Thyroid gland (tissue), 4 donors: ENCODE results near the gene KRTAP4-11. TPM values are rescaled to one million over a fixed set of nuclear protein-coding genes. Genes with fewer than 3 reads are reported as not detected.
"Not testable (repeated sequence)": the region's sequence is repeated elsewhere in the genome, so short reads cannot be mapped to it uniquely, and the experiment has no call there.

Experiments used
- DNase-seq, 2 donors: peaks; one replicate each; pipeline ENCODE4 v3.0.0-alpha.2; 2019
- H3K27ac ChIP-seq, 3 donors: fragments of 200-600 bp; sonication (generic); 1 replicate in 2 of 3; 2 replicates in 1 of 3; pipeline ENCODE4 v1.5.1; 2016 to 2019; ENCODE audit warnings: mild to moderate bottlenecking in 1 of 3, moderate library complexity in 1 of 3
- H3K27me3 ChIP-seq: fragments of 200-600 bp; sonication (generic); one replicate; pipeline ENCODE4 v1.5.1; 2019
- H3K36me3 ChIP-seq, 2 donors: fragments of 200-600 bp; sonication (generic); one replicate each; pipeline ENCODE4 v1.5.1; 2016 to 2019
- H3K4me1 ChIP-seq, 2 donors: fragments of 200-600 bp; sonication (generic); one replicate each; pipeline ENCODE4 v1.5.1; 2017 to 2019
- H3K4me3 ChIP-seq, 3 donors: fragments of 200-600 bp; sonication (generic); replicated peaks in 1 of 3; 1 replicate in 2 of 3; 2 replicates in 1 of 3; pipeline ENCODE4 v1.5.1; 2016; ENCODE audit warnings: mild to moderate bottlenecking in 1 of 3
- H3K9me3 ChIP-seq: fragments of 200-600 bp; sonication (generic); one replicate; pipeline ENCODE4 v1.5.1; 2017
- POLR2A ChIP-seq, 2 donors: fragments of 450-650 bp; IDR thresholded peaks; one replicate each; pipeline ENCODE4 v1.6.1; 2017; ENCODE audit warnings: antibody characterized with exemption in 2 of 2, mild to moderate bottlenecking in 2 of 2, moderate library complexity in 1 of 2
- WGBS, 2 donors: methylation state at CpG; one replicate each; pipeline ENCODE4 v1.1.5; 2017; 5-methylcytosine and 5-hydroxymethylcytosine counted together
- intact Hi-C: fragments of 100-400 bp; cut with DNase I; formaldehyde crosslinking; loops from one replicate; pipeline ENCODE4 v1.15.1; 2023
- total RNA-seq, 4 donors: library from RNA; depleted of rRNA; stranded (reverse); fragments of >200 nt; gene quantifications; one replicate each; pipeline ENCODE4 v1.2.3, GENCODE V29; 2016
- TF ChIP-seq, protein P1 (sequence below), 6 experiments: fragments of 200-600 bp in 3 of 6; fragments of 450-650 bp in 3 of 6; sonication (generic) in 3 of 6; IDR thresholded peaks; one replicate each; pipeline ENCODE4 v1.5.1; 2016 to 2019; ENCODE audit warnings: antibody characterized with exemption in 6 of 6, mild to moderate bottlenecking in 2 of 6, inconsistent platforms in 1 of 6, moderate library complexity in 1 of 6

The KRTAP4-11 gene
- total RNA-seq, 4 donors from 2014 or later: not detected

DNA sequence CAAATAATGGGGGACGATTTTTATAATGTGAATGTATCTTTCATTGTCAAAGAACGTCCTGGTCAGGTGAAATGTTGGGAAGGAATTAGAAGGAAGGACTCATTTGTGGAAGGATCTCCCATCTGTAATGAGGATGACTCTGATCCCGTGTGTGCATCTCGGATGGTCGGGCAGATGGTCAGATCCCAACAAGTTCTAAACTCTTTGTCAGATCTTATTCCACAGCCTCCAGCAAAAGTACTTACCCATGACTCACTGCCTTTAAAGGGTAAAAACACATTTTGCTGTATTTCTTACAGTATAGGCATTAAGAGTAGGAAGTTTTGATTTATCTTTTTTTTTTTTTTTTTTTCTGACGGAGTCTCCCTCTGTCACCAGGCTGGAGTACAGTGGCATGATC lies 19.7 kb downstream of the KRTAP4-11 start:
- Histone ChIP-seq H3K9me3 (no peaks in the 10 kb centered on the region), H3K4me1 (no peaks in the 10 kb centered on the region), H3K4me3 (no peak overlapping the region), H3K27me3 (no peaks in the 10 kb centered on the region), H3K27ac (no peak overlapping the region), H3K36me3 (no peaks in the 10 kb centered on the region)
- no peak for TF ChIP-seq POLR2A (IDR thresholded peaks at IDR 0.05)
- TF ChIP-seq, protein P1, sequence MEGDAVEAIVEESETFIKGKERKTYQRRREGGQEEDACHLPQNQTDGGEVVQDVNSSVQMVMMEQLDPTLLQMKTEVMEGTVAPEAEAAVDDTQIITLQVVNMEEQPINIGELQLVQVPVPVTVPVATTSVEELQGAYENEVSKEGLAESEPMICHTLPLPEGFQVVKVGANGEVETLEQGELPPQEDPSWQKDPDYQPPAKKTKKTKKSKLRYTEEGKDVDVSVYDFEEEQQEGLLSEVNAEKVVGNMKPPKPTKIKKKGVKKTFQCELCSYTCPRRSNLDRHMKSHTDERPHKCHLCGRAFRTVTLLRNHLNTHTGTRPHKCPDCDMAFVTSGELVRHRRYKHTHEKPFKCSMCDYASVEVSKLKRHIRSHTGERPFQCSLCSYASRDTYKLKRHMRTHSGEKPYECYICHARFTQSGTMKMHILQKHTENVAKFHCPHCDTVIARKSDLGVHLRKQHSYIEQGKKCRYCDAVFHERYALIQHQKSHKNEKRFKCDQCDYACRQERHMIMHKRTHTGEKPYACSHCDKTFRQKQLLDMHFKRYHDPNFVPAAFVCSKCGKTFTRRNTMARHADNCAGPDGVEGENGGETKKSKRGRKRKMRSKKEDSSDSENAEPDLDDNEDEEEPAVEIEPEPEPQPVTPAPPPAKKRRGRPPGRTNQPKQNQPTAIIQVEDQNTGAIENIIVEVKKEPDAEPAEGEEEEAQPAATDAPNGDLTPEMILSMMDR (IDR thresholded peaks at IDR 0.05): no peak
- intact Hi-C loops: no loop called here
- no peak for DNase-seq
- 93 to 94% methylated on average over 6 of the region's 6 CpGs for WGBS, 2 donors

DNA sequence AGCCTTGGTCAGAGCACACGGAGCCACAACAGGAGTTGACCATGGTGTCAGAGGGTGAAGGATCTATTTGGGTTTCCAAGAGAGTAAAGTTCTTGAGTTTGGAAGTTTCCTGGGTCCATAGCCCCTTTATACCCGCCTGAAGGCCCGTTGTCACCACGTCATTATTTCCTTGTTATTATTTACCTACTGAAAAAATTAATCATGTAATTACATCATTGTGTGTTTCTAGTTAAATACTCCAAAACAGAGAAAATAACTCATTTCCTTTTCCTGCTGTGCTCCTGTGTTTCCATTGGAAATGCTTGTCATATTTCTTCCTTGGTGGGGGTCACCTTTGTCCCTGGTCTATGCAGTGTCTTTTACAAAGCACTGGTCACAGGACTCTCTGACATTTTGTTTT lies 20.1 kb downstream of the KRTAP4-11 start, which contains the start of gene KRTAP4-8:
KRTAP4-8 (minus strand) TSS at position 101 of the 400 bp plus-strand sequence; CDS start at position 43, 58 bp downstream.
- no peak for TF ChIP-seq POLR2A (IDR thresholded peaks at IDR 0.05)
- TF ChIP-seq, protein P1 (IDR thresholded peaks at IDR 0.05): no peak
- Histone ChIP-seq H3K27me3 (no peaks in the 10 kb centered on the region), H3K4me1 (no peaks in the 10 kb centered on the region), H3K27ac (no peak within 1 kb of the TSS), H3K9me3 (no peaks in the 10 kb centered on the region), H3K4me3 (no peak within 1 kb of the TSS), H3K36me3 (no peaks in the 10 kb centered on the region)
- DNase-seq: no peak
- intact Hi-C loops: no loop called here
- WGBS, 2 donors: 75% methylated on average over 4 of the region's 4 CpGs

DNA sequence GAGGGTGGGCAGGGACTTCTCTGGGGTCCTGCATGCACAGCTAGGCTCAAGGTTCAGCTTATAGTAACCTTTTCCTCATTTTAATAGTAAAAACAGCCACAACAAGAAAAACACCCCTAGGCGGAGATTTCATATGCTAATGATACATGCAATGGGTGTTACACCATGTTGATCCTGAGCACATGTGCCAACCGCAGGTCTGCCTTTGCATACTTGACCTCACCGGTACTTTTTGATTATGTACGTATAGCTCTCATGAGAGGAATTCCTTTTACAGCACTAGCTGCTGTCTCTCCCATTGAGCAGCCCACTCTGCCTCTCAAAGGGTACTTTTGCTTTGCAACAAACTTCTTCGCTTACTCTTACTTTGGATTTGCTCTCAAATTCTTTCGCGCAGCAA lies 22.1 kb downstream of the KRTAP4-11 start:
- Histone ChIP-seq H3K27ac (no peak overlapping the region), H3K36me3 (no peaks in the 10 kb centered on the region), H3K4me1 (no peaks in the 10 kb centered on the region), H3K27me3 (no peaks in the 10 kb centered on the region), H3K4me3 (no peak overlapping the region), H3K9me3 (no peaks in the 10 kb centered on the region)
- intact Hi-C loops: no loop called here
- DNase-seq: no peak
- WGBS, 2 donors: 47 to 55% methylated on average over 7 of the region's 7 CpGs
- TF ChIP-seq, protein P1 (IDR thresholded peaks at IDR 0.05): no peak
- no peak for TF ChIP-seq POLR2A (IDR thresholded peaks at IDR 0.05)

DNA sequence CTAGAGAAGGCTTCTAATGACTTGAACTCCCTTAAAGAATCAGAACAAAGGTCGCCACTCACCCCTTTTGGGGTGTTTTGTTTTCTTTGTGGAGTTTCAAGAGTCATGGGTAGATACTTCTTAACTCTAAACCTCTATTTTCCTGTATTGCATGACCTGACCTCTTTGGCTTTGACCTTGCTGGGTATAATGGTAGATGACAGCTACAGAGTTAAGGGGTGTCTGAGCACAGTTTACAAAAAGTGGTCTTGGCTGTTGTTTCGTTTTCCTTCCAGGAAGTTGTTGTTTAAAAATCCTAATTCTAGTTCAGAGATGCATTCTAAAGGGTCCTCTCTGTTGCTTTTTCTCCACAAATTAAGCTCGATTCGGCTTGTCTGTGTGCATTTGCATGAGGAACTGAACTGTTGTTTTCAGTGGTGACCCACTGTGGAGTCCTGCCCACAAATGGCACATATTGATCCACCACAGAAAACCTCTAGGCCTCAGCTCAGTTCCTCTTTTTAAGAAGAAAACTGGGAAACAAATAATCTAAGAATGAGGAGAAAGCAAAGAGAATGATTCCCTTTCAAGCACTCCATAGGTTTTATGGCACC lies 29.3 kb downstream of the KRTAP4-11 start:
- intact Hi-C loops, H3K36me3 ChIP-seq, H3K27ac ChIP-seq, H3K9me3 ChIP-seq, H3K4me3 ChIP-seq, H3K27me3 ChIP-seq, H3K4me1 ChIP-seq, DNase-seq: not testable (repeated sequence)
- WGBS, 2 donors: 50 to 64% methylated on average over 4 of the region's 4 CpGs

DNA sequence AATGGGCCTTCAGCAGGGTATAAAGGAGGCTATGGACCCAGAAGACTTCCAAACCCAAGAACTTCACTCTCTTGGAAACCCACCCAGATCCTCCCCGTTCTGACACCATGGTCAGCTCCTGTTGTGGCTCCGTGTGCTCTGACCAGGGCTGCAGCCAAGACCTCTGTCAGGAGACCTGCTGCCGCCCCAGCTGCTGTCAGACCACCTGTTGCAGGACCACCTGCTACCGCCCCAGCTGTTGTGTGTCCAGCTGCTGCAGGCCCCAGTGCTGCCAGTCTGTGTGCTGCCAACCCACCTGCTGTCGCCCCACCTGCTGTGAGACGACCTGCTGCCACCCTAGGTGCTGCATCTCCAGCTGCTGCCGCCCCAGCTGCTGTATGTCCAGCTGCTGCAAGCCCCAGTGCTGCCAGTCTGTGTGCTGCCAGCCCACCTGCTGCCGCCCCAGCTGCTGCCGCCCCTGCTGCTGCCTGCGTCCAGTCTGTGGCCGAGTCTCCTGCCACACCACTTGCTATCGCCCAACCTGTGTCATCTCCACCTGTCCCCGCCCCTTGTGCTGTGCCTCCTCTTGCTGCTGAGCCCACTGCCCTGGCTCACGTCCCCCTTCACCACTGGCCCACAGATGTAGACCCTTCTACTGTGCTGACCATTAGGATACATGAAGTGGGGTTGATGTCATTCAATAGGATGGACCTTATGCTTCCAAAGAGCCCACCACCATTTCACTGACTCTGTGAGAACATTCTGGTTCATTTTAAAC lies 33.9 kb downstream of the KRTAP4-11 start, which contains the start of gene KRTAP4-7:
KRTAP4-7 (plus strand) TSS at position 51 of the 757 bp plus-strand sequence; CDS start at position 108, 57 bp downstream.
- 77 to 79% methylated on average over 7 to 9 of the region's 14 CpGs for WGBS, 2 donors

DNA sequence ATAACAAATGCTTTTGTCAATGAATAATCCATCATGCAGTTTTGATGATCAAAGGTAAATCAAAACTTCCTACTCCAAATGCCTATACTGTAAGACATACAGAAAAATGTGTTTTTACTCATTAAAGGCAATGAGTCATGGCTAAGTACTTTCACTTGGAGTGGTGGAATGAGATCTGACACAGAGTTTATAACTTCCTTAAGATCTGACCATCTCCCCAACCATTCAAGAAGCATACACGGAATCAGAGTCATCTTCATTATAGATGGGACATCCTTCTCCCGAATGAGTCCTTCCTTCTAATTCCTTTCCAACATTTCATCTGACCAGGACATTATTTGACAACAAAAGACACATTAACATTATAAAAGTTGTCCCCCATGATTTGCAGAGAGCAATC lies 34.7 kb downstream of the KRTAP4-11 start:
- H3K4me1 ChIP-seq, DNase-seq, H3K9me3 ChIP-seq, intact Hi-C loops, H3K27me3 ChIP-seq, H3K27ac ChIP-seq, H3K36me3 ChIP-seq, H3K4me3 ChIP-seq: not testable (repeated sequence)
- 82 to 97% methylated on average over 2 of the region's 2 CpGs for WGBS, 2 donors

More for the DNA sequence above, 33.9 kb downstream of the KRTAP4-11 start, which contains the start of gene KRTAP4-7:
- H3K4me3 ChIP-seq, H3K4me1 ChIP-seq, intact Hi-C loops, H3K9me3 ChIP-seq, H3K36me3 ChIP-seq, H3K27me3 ChIP-seq, H3K27ac ChIP-seq, DNase-seq: not testable (repeated sequence)
